CD14-positive monocyte (primary cell): Measurements from ENCODE around the gene TXNRD2. TPM values are rescaled to one million over a fixed set of nuclear protein-coding genes. Genes with fewer than 3 reads are reported as not detected.

Experiments used
- DNase-seq, 3 donors: peaks; one replicate each; pipeline ENCODE4 v3.0.0-alpha.2; 2011 to 2022
- H2AFZ ChIP-seq: 2 replicates; pipeline ENCODE4 v1.6.0; 2012; ENCODE audit warnings: mild to moderate bottlenecking, low read depth, low read length, inconsistent platforms; ENCODE audit not compliant: insufficient read depth, poor library complexity, severe bottlenecking
- H3K27ac ChIP-seq, 2 donors: 1 replicate in 1 of 2; 2 replicates in 1 of 2; pipeline ENCODE4 v1.5.1; 2012 to 2013; ENCODE audit warnings: low read length in 2 of 2, control low read depth in 1 of 2, inconsistent platforms in 1 of 2, low read depth in 1 of 2, mild to moderate bottlenecking in 1 of 2
- H3K27me3 ChIP-seq, 2 donors: one replicate each; pipeline versions ENCODE4 v1.6.0 to v1.6.1; 2011 to 2013; ENCODE audit warnings: low read length in 2 of 2; ENCODE audit not compliant: control insufficient read depth in 2 of 2, insufficient read depth in 2 of 2
- H3K36me3 ChIP-seq, 2 donors: replicated peaks in 1 of 2; 1 replicate in 1 of 2; 2 replicates in 1 of 2; pipeline versions ENCODE4 v1.5.1 to v1.6.1; 2012 to 2013; ENCODE audit warnings: low read length in 2 of 2, control low read depth in 1 of 2, inconsistent platforms in 1 of 2, mild to moderate bottlenecking in 1 of 2; ENCODE audit not compliant: insufficient read depth in 2 of 2, control insufficient read depth in 1 of 2
- H3K4me1 ChIP-seq, 2 donors: 1 replicate in 1 of 2; 2 replicates in 1 of 2; pipeline versions ENCODE4 v1.5.1 to v1.6.1; 2012 to 2013; ENCODE audit warnings: low read length in 2 of 2, control low read depth in 1 of 2, inconsistent platforms in 1 of 2, mild to moderate bottlenecking in 1 of 2, moderate library complexity in 1 of 2; ENCODE audit not compliant: insufficient read depth in 2 of 2, control insufficient read depth in 1 of 2
- H3K4me2 ChIP-seq: replicated peaks from 2 replicates; pipeline ENCODE3; 2012; ENCODE audit warnings: low read length, moderate library complexity, mild to moderate bottlenecking; ENCODE audit not compliant: poor library complexity, severe bottlenecking; ENCODE audit errors: extremely low read depth
- H3K4me3 ChIP-seq, 3 experiments: fragments of 200-600 bp in 1 of 3; sonication (generic) in 1 of 3; replicated peaks in 1 of 3; 1 replicate in 2 of 3; 2 replicates in 1 of 3; pipeline ENCODE4 v1.5.1; 2011 to 2013; ENCODE audit warnings: low read length in 3 of 3, mild to moderate bottlenecking in 3 of 3, control low read depth in 2 of 3, low read depth in 2 of 3, inconsistent platforms in 1 of 3, moderate library complexity in 1 of 3
- H3K79me2 ChIP-seq: 2 replicates; pipeline ENCODE4 v1.6.0; 2012; ENCODE audit warnings: mild to moderate bottlenecking, control low read depth, inconsistent platforms, low read length, moderate library complexity; ENCODE audit not compliant: insufficient read depth
- H3K9ac ChIP-seq: 2 replicates; pipeline ENCODE4 v1.6.0; 2017; ENCODE audit warnings: low read length, mild to moderate bottlenecking; ENCODE audit not compliant: insufficient read depth, poor library complexity, severe bottlenecking
- H3K9me3 ChIP-seq, 2 donors: replicated peaks in 1 of 2; 1 replicate in 1 of 2; 2 replicates in 1 of 2; pipeline versions ENCODE4 v1.5.1 to v1.6.1; 2012 to 2013; ENCODE audit warnings: low read length in 2 of 2, control low read depth in 1 of 2; ENCODE audit not compliant: control insufficient read depth in 1 of 2, insufficient read depth in 1 of 2
- H4K20me1 ChIP-seq: 2 replicates; pipeline ENCODE4 v1.6.0; 2012; ENCODE audit warnings: mild to moderate bottlenecking, low read length, control low read depth, moderate library complexity; ENCODE audit not compliant: insufficient read depth
- H3K27ac Mint-ChIP-seq, 7 donors: one replicate each; pipeline ENCODE4 v1.8.0; 2020; ENCODE audit warnings: mild to moderate bottlenecking in 7 of 7, mixed read lengths in 7 of 7, moderate library complexity in 6 of 7, inconsistent platforms in 2 of 7
- H3K27me3 Mint-ChIP-seq, 3 donors: one replicate each; pipeline ENCODE4 v1.8.0; 2021 to 2022; ENCODE audit warnings: low read depth in 3 of 3, mild to moderate bottlenecking in 3 of 3, mixed read lengths in 3 of 3, moderate library complexity in 3 of 3, inconsistent platforms in 1 of 3
- H3K36me3 Mint-ChIP-seq, 2 donors: one replicate each; pipeline ENCODE4 v1.8.0; 2020; ENCODE audit warnings: mixed read lengths in 2 of 2, inconsistent platforms in 1 of 2, mild to moderate bottlenecking in 1 of 2
- H3K4me1 Mint-ChIP-seq: one replicate; pipeline ENCODE4 v1.8.0; 2020; ENCODE audit warnings: mild to moderate bottlenecking, mixed read lengths
- H3K4me3 Mint-ChIP-seq, 2 donors: one replicate each; pipeline ENCODE4 v1.8.0; 2020; ENCODE audit warnings: mild to moderate bottlenecking in 2 of 2, mixed read lengths in 2 of 2, moderate library complexity in 1 of 2
- H3K9me3 Mint-ChIP-seq, 7 donors: one replicate each; pipeline ENCODE4 v1.8.0; 2020 to 2022; ENCODE audit warnings: mixed read lengths in 7 of 7, mild to moderate bottlenecking in 6 of 7, moderate library complexity in 6 of 7, inconsistent platforms in 2 of 7
- CTCF ChIP-seq: fragments of 200-600 bp; IDR thresholded peaks from one replicate; pipeline ENCODE4 v1.8.0; 2022; ENCODE audit warnings: antibody characterized with exemption, mild to moderate bottlenecking
- WGBS: methylation state at CpG from one replicate; pipeline ENCODE4 v1.1.5; 2013; ENCODE audit warnings: missing lambda C conversion rate; ENCODE audit not compliant: insufficient coverage; 5-methylcytosine and 5-hydroxymethylcytosine counted together
- intact Hi-C, 2 donors: fragments of 100-400 bp; cut with micrococcal nuclease; formaldehyde crosslinking; loops; one replicate each; pipeline versions ENCODE4 v1.15.0 to v1.15.1; 2023
- polyA plus RNA-seq, 3 donors: library from polyadenylated mRNA; depleted of rRNA in 1 of 3; unstranded in 2 of 3; stranded (reverse) in 1 of 3; fragments of 300-500 nt in 2 of 3; fragments of >200 nt in 1 of 3; fragmentation: Illumina TruSeq in 2 of 3; gene quantifications; 1 replicate in 2 of 3; 2 replicates in 1 of 3; pipeline ENCODE4 v1.2.3, GENCODE V29; 2012 to 2021

Gene TXNRD2
- polyA plus RNA-seq, 3 donors, result 24.9 to 54.9 (median 30.8) TPM

GRCh38 chr22:19963863-19964642, 22.4 kb upstream of the TXNRD2 start:
- Mint-ChIP-seq H3K27me3 (peaks cover 0 to 5% (median 3%) of the 10 kb centered on the region in 3 donors), H3K9me3 (no peaks in the 10 kb centered on the region), H3K4me1 (peaks cover 7% of the 10 kb centered on the region), H3K4me3 (no peak overlapping the region), H3K36me3 (peaks cover 44 to 75% of the 10 kb centered on the region in 2 donors), H3K27ac (peak overlapping the region in 2 of 7 donors; percentile 41 to 57)
- Histone ChIP-seq H4K20me1 (peaks cover 54% of the 10 kb centered on the region), H2AFZ (no peak overlapping the region), H3K9ac (no peak overlapping the region), H3K79me2 (peaks cover 2% of the 10 kb centered on the region), H3K27ac (no peak overlapping the region), H3K27me3 (no peaks in the 10 kb centered on the region), H3K9me3 (no peaks in the 10 kb centered on the region), H3K4me2 (no peak overlapping the region), H3K4me1 (no peaks in the 10 kb centered on the region), H3K4me3 (no peak overlapping the region), H3K36me3 (peaks cover 57 to 77% of the 10 kb centered on the region in 2 donors)
- TF ChIP-seq CTCF, result no peak
- intact Hi-C loops, result no loop called here
- DNase-seq, result no peak
- WGBS, result 100% methylated on average over 8 of the region's 12 CpGs

- Histone ChIP-seq H3K4me2 (no peak overlapping the region), H3K36me3 (peaks cover 49 to 70% of the 10 kb centered on the region in 2 donors), H3K9ac (no peak overlapping the region), H3K4me3 (no peak overlapping the region), H3K27me3 (no peaks in the 10 kb centered on the region), H3K9me3 (no peaks in the 10 kb centered on the region), H2AFZ (no peak overlapping the region), H3K27ac (no peak overlapping the region), H3K4me1 (no peaks in the 10 kb centered on the region), H3K79me2 (peaks cover 3% of the 10 kb centered on the region), H4K20me1 (peaks cover 62% of the 10 kb centered on the region)
- no peaks in the 10 kb centered on the region for H3K9me3 Mint-ChIP-seq
- peaks cover 0 to 5% (median 3%) of the 10 kb centered on the region in 3 donors for H3K27me3 Mint-ChIP-seq
- no peak for DNase-seq
- WGBS, result 89% methylated on average over 24 of the region's 30 CpGs
- H3K4me1 Mint-ChIP-seq, result peaks cover 11% of the 10 kb centered on the region
- H3K27ac Mint-ChIP-seq, result peak overlapping the region in 1 of 7 donors; percentile 41
- TF ChIP-seq CTCF, result no peak
- H3K36me3 Mint-ChIP-seq, result peaks cover 40 to 73% of the 10 kb centered on the region in 2 donors
- intact Hi-C loops, result no loop called here
- no peak overlapping the region for H3K4me3 Mint-ChIP-seq
Observed at GRCh38 chr22:19962909-19963806, 21.5 kb upstream of the TXNRD2 start.
